ENCODE measurements around the gene EGFR. TPM values are rescaled to one million over a fixed set of nuclear protein-coding genes. Genes with fewer than 3 reads are reported as not detected.

EGFR gene
- total RNA-seq, 2 donors from 2014 or later, result 54.8 to 56.7 TPM

GRCh38 chr7:55013851-55014250, 5.0 kb upstream of the EGFR start:
- no peaks in the 10 kb centered on the region for H3K9me3 ChIP-seq
- no peaks in the 10 kb centered on the region for H3K36me3 ChIP-seq
- no peaks in the 10 kb centered on the region for H3K27me3 ChIP-seq (replicated peaks; ENCODE audit: insufficient read depth)
- TF ChIP-seq CTCF (IDR thresholded peaks at IDR 0.05), result no peak
- H3K4me1 ChIP-seq (ENCODE audit: control insufficient read depth in 1 of 2, low read depth in 2 of 2), result peaks cover 10 to 29% of the 10 kb centered on the region in 2 donors
- ATAC-seq (ENCODE audit: insufficient number of reproducible peaks, low FRiP score, low read depth), result no peak
- DNase-seq (ENCODE audit: low spot score), result no peak
- H3K4me3 ChIP-seq, result no peak overlapping the region
- no peak overlapping the region for H3K27ac ChIP-seq

GRCh38 chr7:55016061-55016745, 2.6 kb upstream of the EGFR start:
- Histone ChIP-seq H3K4me1 (ENCODE audit: control insufficient read depth in 1 of 2, low read depth in 2 of 2) (peaks cover 10 to 37% of the 10 kb centered on the region in 2 donors), H3K27me3 (replicated peaks; ENCODE audit: insufficient read depth) (no peaks in the 10 kb centered on the region), H3K27ac (peak overlapping the region; percentile 93 to 95), H3K4me3 (no peak overlapping the region), H3K9me3 (no peaks in the 10 kb centered on the region), H3K36me3 (no peaks in the 10 kb centered on the region)
- no peak for DNase-seq (ENCODE audit: low spot score)
- TF ChIP-seq CTCF (IDR thresholded peaks at IDR 0.05), result no peak
- ATAC-seq (ENCODE audit: insufficient number of reproducible peaks, low FRiP score, low read depth), result no peak

GRCh38 chr7:55016746-55017090, 2.1 kb upstream of the EGFR start:
- TF ChIP-seq CTCF (IDR thresholded peaks at IDR 0.05), result no peak
- peaks cover 10 to 42% of the 10 kb centered on the region in 2 donors for H3K4me1 ChIP-seq (ENCODE audit: control insufficient read depth in 1 of 2, low read depth in 2 of 2)
- peak overlapping the region; percentile 93 to 95 for H3K27ac ChIP-seq
- no peak overlapping the region for H3K4me3 ChIP-seq
- no peaks in the 10 kb centered on the region for H3K36me3 ChIP-seq
- no peak for DNase-seq (ENCODE audit: low spot score)
- no peak for ATAC-seq (ENCODE audit: insufficient number of reproducible peaks, low FRiP score, low read depth)
- H3K27me3 ChIP-seq (replicated peaks; ENCODE audit: insufficient read depth), result no peaks in the 10 kb centered on the region
- H3K9me3 ChIP-seq, result no peaks in the 10 kb centered on the region

- H3K27me3 ChIP-seq (replicated peaks; ENCODE audit: insufficient read depth), result no peaks in the 10 kb centered on the region
- H3K4me3 ChIP-seq, result peak overlapping the region; percentile 86
- no peaks in the 10 kb centered on the region for H3K9me3 ChIP-seq
- no peak for TF ChIP-seq CTCF (IDR thresholded peaks at IDR 0.05)
- H3K27ac ChIP-seq, result peak overlapping the region; percentile 93 to 95
- H3K4me1 ChIP-seq (ENCODE audit: control insufficient read depth in 1 of 2, low read depth in 2 of 2), result peaks cover 10 to 52% of the 10 kb centered on the region in 2 donors
- no peak for DNase-seq (ENCODE audit: low spot score)
- no peak for ATAC-seq (ENCODE audit: insufficient number of reproducible peaks, low FRiP score, low read depth)
- H3K36me3 ChIP-seq, result no peaks in the 10 kb centered on the region
These were observed 976 bp upstream of the EGFR start for GRCh38 chr7:55017841-55018240.

GRCh38 chr7:55019191-55019690, 424 bp downstream of the EGFR start:
- H3K36me3 ChIP-seq, result no peaks in the 10 kb centered on the region
- peak overlapping the region; percentile 93 to 95 for H3K27ac ChIP-seq
- TF ChIP-seq CTCF (IDR thresholded peaks at IDR 0.05), result no peak
- H3K27me3 ChIP-seq (replicated peaks; ENCODE audit: insufficient read depth), result no peaks in the 10 kb centered on the region
- ATAC-seq (ENCODE audit: insufficient number of reproducible peaks, low FRiP score, low read depth), result peak; percentile 9
- peak overlapping the region; percentile 86 for H3K4me3 ChIP-seq
- no peak for DNase-seq (ENCODE audit: low spot score)
- H3K4me1 ChIP-seq (ENCODE audit: control insufficient read depth in 1 of 2, low read depth in 2 of 2), result peaks cover 10 to 63% of the 10 kb centered on the region in 2 donors
- H3K9me3 ChIP-seq, result no peaks in the 10 kb centered on the region

All from thoracic aorta (tissue), 2 donors.